OCI-LY7 (cell line): Measurements from ENCODE around the gene TCP11. TPM values are rescaled to one million over a fixed set of nuclear protein-coding genes. Genes with fewer than 3 reads are reported as not detected.
"Not testable (repeated sequence)": the region's sequence is repeated elsewhere in the genome, so short reads cannot be mapped to it uniquely, and the experiment has no call there.

ENCODE experiments used
- BruUV-seq: library from RNA; stranded (reverse); fragments of 400-500 nt; replicated peaks from 2 replicates; lab custom pipeline; 2021; lab: Mats Ljungman, UMichigan
- CTCF ChIA-PET: fragments of 300-600 bp; sonication (Branson Sonifier 250); formaldehyde crosslinking; loops from one replicate; lab custom pipeline; 2022; ENCODE audit warnings: antibody characterized with exemption; ENCODE audit not compliant: unreplicated experiment; lab: Charles Lee
- POLR2A ChIA-PET: fragments of 300-600 bp; sonication (Branson Sonifier 250); formaldehyde crosslinking; loops from one replicate; lab custom pipeline; 2022; ENCODE audit warnings: antibody characterized with exemption; lab: Charles Lee
- DNase-seq: peaks from one replicate; pipeline ENCODE4 v3.0.0-alpha.2; 2015; ENCODE audit warnings: low spot score
- H2AFZ ChIP-seq: fragments of 200-600 bp; sonication (generic), shearing (Covaris generic); 2 replicates; pipeline ENCODE4 v1.6.1; 2014; ENCODE audit warnings: mild to moderate bottlenecking, antibody characterized with exemption, low read length, moderate library complexity
- H3K27ac ChIP-seq: fragments of 200-600 bp; sonication (generic); 2 replicates; pipeline ENCODE4 v1.5.1; 2014; ENCODE audit warnings: mixed run types, low read depth, mild to moderate bottlenecking, moderate library complexity, low read length, inconsistent platforms; ENCODE audit not compliant: poor library complexity, severe bottlenecking
- H3K36me3 ChIP-seq: fragments of 200-600 bp; sonication (generic); 2 replicates; pipeline ENCODE4 v1.6.1; 2014; ENCODE audit warnings: mild to moderate bottlenecking, antibody characterized with exemption, low read length, moderate library complexity, mixed read lengths; ENCODE audit not compliant: insufficient read depth
- H3K4me1 ChIP-seq: fragments of 200-600 bp; sonication (generic); 2 replicates; pipeline ENCODE4 v1.5.1; 2014; ENCODE audit warnings: mild to moderate bottlenecking, low read length; ENCODE audit not compliant: insufficient read depth, poor library complexity, severe bottlenecking
- H3K4me2 ChIP-seq: fragments of 200-600 bp; sonication (generic); 2 replicates; pipeline ENCODE4 v1.6.1; 2014; ENCODE audit warnings: mild to moderate bottlenecking, low read length
- H3K4me3 ChIP-seq: fragments of 200-600 bp; sonication (generic); 2 replicates; pipeline ENCODE4 v1.5.1; 2014; ENCODE audit warnings: mild to moderate bottlenecking, low read depth, low read length; ENCODE audit not compliant: poor library complexity, severe bottlenecking
- H3K79me2 ChIP-seq: fragments of 200-600 bp; sonication (generic); 2 replicates; pipeline ENCODE4 v1.6.1; 2016; ENCODE audit warnings: low read depth, mild to moderate bottlenecking, low read length, moderate library complexity, mixed read lengths; ENCODE audit not compliant: insufficient read depth
- H3K9me2 ChIP-seq: fragments of 200-600 bp; sonication (generic); 2 replicates; pipeline ENCODE4 v1.6.1; 2016; ENCODE audit warnings: mild to moderate bottlenecking, low read length, mixed read lengths; ENCODE audit not compliant: insufficient read depth
- H3K9me3 ChIP-seq: fragments of 200-600 bp; sonication (generic); 2 replicates; pipeline ENCODE4 v1.6.1; 2014; ENCODE audit warnings: mild to moderate bottlenecking, mixed run types, low read length, mixed read lengths
- H4K20me1 ChIP-seq: fragments of 200-600 bp; sonication (generic); 2 replicates; pipeline ENCODE4 v1.6.1; 2014; ENCODE audit warnings: mild to moderate bottlenecking, antibody characterized with exemption, low read length, moderate library complexity, mixed read lengths; ENCODE audit not compliant: insufficient read depth
- CTCF ChIP-seq: fragments of 200-600 bp; sonication (generic); conservative IDR thresholded peaks from 2 replicates; pipeline ENCODE4 v1.5.1; 2014; ENCODE audit warnings: mild to moderate bottlenecking, antibody characterized with exemption, low read length, moderate library complexity, mixed read lengths
- EZH2phosphoT487 ChIP-seq: fragments of 200-600 bp; sonication (generic); IDR thresholded peaks from 2 replicates; pipeline ENCODE4 v1.6.1; 2018; ENCODE audit warnings: low read depth, borderline replicate concordance, mild to moderate bottlenecking, mixed run types, antibody characterized with exemption, low read length, moderate library complexity, mixed read lengths
- intact Hi-C: fragments of 100-400 bp; cut with micrococcal nuclease; formaldehyde crosslinking; loops from one replicate; pipeline ENCODE4 v1.10.0; 2022; ENCODE audit not compliant: unreplicated experiment
- total RNA-seq, 2 experiments: library from RNA; depleted of rRNA in 1 of 2; stranded (reverse); fragments of >200 nt in 1 of 2; shearing (Covaris generic) in 1 of 2; gene quantifications; 2 replicates each; pipeline ENCODE4 v1.2.3, GENCODE V29; 2014 to 2022

The TCP11 gene
- total RNA-seq, 2 experiments from 2014 or later, result not detected

GRCh38 chr6:35120746-35121145 is 20.4 kb downstream of the TCP11 start:
- H4K20me1 ChIP-seq, result no peaks in the 10 kb centered on the region
- no peaks in the 10 kb centered on the region for H3K9me2 ChIP-seq
- H3K4me3 ChIP-seq, result no peak overlapping the region
- H3K36me3 ChIP-seq, result no peaks in the 10 kb centered on the region
- BruUV-seq, result no TSS peak
- H3K79me2 ChIP-seq, result no peaks in the 10 kb centered on the region
- H3K4me2 ChIP-seq, result no peak overlapping the region
- H2AFZ ChIP-seq, result no peak overlapping the region
- no peaks in the 10 kb centered on the region for H3K4me1 ChIP-seq
- intact Hi-C loops, result no loop called here
- no peak for DNase-seq
- TF ChIP-seq CTCF, result no peak
- TF ChIP-seq EZH2phosphoT487, result no peak
- H3K27ac ChIP-seq, result no peak overlapping the region
- POLR2A ChIA-PET, result no interaction called here
- CTCF ChIA-PET, result no interaction called here
- H3K9me3 ChIP-seq, result no peaks in the 10 kb centered on the region

GRCh38 chr6:35108309-35108885 is 32.7 kb downstream of the TCP11 start:
- ChIA-PET POLR2A (interaction anchor here (0.6 kb wide), 1 partner anchor 248 kb away, joined by 3 read pairs; no protein-coding TSS in a partner anchor), CTCF (no interaction called here)
- Histone ChIP-seq H3K79me2 (no peaks in the 10 kb centered on the region), H3K4me3 (no peak overlapping the region), H3K27ac (no peak overlapping the region), H3K4me1 (no peaks in the 10 kb centered on the region), H3K4me2 (no peak overlapping the region), H3K36me3 (no peaks in the 10 kb centered on the region), H3K9me2 (no peaks in the 10 kb centered on the region), H3K9me3 (no peaks in the 10 kb centered on the region), H2AFZ (no peak overlapping the region), H4K20me1 (no peaks in the 10 kb centered on the region)
- no TSS peak for BruUV-seq
- no peak for DNase-seq
- TF ChIP-seq CTCF (no peak), EZH2phosphoT487 (no peak)
- intact Hi-C loops, result no loop called here

GRCh38 chr6:35107761-35108160 is 33.4 kb downstream of the TCP11 start:
- H3K79me2 ChIP-seq, H3K36me3 ChIP-seq, DNase-seq, CTCF ChIA-PET, H3K4me3 ChIP-seq, H4K20me1 ChIP-seq, H3K9me2 ChIP-seq, POLR2A ChIA-PET, H3K4me1 ChIP-seq, H3K9me3 ChIP-seq, H3K4me2 ChIP-seq, intact Hi-C loops, BruUV-seq, H2AFZ ChIP-seq, H3K27ac ChIP-seq: not testable (repeated sequence)

GRCh38 chr6:35107208-35107607 is 33.9 kb downstream of the TCP11 start:
- H3K27ac ChIP-seq, intact Hi-C loops, POLR2A ChIA-PET, H3K36me3 ChIP-seq, CTCF ChIA-PET, H3K79me2 ChIP-seq, H2AFZ ChIP-seq, BruUV-seq, H3K4me3 ChIP-seq, H3K9me3 ChIP-seq, DNase-seq, H3K4me2 ChIP-seq, H4K20me1 ChIP-seq, H3K9me2 ChIP-seq, H3K4me1 ChIP-seq: not testable (repeated sequence)

GRCh38 chr6:35106061-35106460 is 35.1 kb downstream of the TCP11 start:
- POLR2A ChIA-PET, result interaction anchor here (0.6 kb wide), 1 partner anchor 10 kb away, joined by 3 read pairs; no protein-coding TSS in a partner anchor
- H3K79me2 ChIP-seq, H3K4me2 ChIP-seq, H3K4me3 ChIP-seq, H4K20me1 ChIP-seq, DNase-seq, CTCF ChIA-PET, H3K27ac ChIP-seq, H3K9me2 ChIP-seq, H2AFZ ChIP-seq, H3K36me3 ChIP-seq, H3K9me3 ChIP-seq, BruUV-seq, intact Hi-C loops, H3K4me1 ChIP-seq: not testable (repeated sequence)
